GM18873 (cell line): ENCODE data around the gene CHD3.

Source experiments
- ATAC-seq: cut with Tn5 transposase; IDR thresholded peaks from one replicate; pipeline ENCODE4 v1.9.1; 2021; ENCODE audit warnings: mild to moderate bottlenecking, moderate library complexity, moderate number of reproducible peaks; ENCODE audit not compliant: unreplicated experiment, low FRiP score

Gene CHD3

DNA sequence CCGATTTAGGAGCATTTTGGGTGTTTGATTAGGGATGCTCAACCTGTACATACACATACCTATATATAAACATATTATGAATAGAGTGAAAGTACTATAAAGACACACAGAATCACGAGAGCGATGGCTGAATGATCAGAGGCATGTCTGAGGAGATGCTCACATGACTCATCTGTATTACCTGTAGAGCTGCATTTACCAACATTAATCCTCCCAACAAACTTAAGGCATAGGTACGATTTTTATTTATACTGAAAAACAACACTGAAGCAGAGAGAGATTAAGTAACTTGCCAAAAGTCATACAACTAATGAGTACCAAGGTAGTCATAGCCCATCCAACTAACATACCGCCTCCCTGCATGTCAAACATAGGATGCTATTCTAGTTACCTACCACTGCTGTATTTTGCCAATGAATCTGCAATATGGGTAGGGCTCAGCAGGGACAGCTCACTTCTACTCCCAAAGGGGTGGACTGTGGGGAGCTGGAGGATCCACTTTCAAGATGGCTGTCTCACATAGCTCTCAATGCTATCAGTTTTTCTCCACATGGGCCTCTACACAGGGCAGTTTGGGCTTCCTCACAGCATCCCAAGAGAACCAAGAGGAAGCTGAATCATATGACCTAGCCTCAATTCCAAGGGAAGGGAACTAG, 23.5 kb upstream of the CHD3 start:
- ATAC-seq, result no peak

DNA sequence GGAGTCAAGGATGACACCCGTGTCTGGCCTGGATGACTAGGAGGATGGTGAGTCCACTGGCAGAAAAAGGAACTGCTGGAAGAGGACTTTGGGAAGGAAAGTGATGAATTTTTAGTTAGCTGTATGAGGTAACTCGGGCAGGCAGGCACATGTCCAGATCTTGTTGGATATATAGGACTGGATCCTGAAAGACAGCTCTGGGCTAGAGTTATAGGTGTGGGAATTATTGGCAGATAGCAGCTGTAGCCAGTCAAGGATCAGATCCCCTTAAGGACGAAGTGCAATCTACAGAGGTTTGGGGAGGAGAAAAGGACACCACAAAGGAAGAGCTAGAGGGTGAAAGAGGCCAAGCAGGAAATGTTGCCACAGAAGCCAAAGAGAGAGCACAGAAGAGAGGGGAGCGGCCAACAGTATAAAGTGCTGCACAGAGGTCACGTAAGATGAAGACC, 20.7 kb upstream of the CHD3 start:
- no peak for ATAC-seq

GRCh38 chr17:7873051-7873450, 15.5 kb upstream of the CHD3 start:
- ATAC-seq, result no peak

- no peak for ATAC-seq
Observed at GRCh38 chr17:7875804-7876370, 12.7 kb upstream of the CHD3 start.

DNA sequence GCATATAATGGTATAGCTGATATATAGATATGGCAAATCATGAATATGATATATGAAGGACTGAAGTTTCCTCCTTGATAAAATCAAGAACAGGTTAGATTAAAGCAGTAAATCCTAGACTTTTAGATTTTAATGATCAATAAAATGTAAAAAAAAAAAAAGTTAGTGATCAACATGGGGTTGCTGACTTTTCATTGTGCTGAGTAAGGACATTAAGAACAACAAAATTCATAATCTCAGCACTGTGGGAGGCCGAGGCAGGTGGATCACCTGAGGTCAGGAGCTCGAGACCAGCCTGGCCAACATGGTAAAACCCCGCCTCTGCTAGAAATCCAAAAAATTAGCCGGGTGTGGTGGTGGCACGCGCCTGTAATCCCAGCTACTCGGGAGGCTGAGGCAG, 10.4 kb upstream of the CHD3 start:
- ATAC-seq, result no peak

DNA sequence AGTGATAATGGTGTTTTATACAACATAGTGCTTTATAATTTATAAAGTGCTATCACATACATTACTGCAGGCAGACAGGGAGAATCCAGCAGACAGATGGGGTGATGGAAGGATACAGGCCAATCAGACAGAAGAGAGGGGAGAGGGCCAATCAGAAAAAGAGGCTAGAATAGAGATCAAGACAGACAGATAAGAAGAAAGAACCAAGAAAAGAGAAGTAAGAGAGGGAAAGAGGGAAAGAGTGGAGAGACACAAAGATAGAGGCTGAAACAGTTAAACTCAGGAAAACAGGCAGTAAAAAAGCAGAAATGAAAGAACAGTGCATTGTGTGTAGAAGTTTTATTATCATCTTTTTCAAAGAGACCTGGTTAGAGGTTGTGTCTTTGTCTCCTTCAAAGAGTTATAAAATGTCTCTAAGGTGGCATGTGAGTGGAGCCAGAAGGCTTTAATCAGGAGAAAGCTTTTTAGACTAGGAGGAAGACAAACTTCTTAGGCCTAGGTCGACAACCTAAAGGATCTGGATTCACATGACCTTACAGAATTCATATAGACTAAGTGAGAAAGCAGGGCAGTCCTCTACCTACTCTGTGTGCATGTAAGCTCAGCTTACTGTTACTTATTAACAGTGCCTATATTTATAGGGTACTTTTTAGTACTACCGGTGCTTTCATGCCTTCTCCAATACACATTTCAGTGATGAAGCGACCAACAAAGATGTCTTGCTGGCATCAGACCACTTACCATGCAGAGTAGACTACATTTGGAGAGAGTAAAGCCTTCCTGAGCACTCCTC, 8.3 kb upstream of the CHD3 start:
- ATAC-seq, result no peak

DNA sequence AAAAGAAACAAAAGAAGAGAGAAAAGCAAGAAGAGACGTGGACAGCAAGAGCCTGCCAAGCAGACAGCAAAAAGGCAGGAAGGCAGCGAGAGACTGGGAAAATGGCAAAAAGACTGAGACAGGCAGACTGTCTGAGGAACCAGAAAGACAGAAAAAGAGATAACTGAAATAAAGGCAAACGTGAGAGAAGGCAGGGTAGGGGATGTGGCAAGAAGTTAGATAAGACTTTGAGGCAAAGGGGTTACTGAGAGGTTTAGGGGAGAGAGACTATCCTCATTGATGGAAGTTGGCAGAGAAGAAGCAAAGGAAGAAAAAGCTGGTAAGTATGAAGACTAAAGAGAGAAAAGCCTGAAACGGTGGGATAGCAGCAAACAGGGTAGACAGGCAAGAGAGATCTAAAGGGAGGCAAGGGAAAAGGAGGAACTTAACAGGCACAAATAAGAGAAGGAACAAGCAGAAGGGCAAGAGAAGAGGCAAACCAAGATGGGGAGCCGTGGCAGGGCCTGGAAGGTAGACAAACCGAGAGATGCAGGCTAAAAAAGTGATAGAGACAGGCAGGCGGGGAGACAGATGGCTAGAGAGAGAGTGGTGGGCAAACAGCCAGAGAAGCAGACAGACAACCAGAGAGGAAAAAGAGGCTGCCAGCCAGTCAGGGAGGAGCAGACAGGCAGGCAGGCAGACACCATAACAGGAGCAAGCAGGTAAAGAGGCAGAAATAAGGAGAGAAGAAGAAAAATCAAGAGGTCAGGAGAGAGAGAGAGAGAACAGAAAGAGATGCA, 7.1 kb upstream of the CHD3 start:
- no peak for ATAC-seq

DNA sequence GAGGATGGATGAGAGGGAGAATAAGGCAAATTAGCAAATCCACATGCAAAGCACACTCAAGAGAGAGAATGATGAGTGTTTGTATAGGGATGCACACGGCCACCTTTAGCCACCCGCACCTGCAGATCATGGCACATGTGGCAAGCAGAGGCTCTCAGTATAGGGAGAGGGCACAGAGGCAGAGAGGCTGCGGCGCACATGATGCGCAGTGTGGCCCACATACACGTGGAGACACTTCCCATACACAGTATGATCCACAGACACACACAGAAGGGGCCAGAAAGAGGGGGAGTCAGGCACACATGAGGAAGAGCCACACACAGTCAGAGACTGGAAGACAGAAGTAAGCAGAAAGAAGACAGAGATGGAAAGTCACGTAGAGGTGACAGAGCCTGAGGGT, 6.5 kb upstream of the CHD3 start:
- ATAC-seq, result no peak

GRCh38 chr17:7882629-7883028, 6.0 kb upstream of the CHD3 start:
- ATAC-seq, result no peak

GRCh38 chr17:7883781-7884386, 4.7 kb upstream of the CHD3 start:
- ATAC-seq, result no peak

- no peak for ATAC-seq
Observed at GRCh38 chr17:7884581-7885366, 3.8 kb upstream of the CHD3 start.

DNA sequence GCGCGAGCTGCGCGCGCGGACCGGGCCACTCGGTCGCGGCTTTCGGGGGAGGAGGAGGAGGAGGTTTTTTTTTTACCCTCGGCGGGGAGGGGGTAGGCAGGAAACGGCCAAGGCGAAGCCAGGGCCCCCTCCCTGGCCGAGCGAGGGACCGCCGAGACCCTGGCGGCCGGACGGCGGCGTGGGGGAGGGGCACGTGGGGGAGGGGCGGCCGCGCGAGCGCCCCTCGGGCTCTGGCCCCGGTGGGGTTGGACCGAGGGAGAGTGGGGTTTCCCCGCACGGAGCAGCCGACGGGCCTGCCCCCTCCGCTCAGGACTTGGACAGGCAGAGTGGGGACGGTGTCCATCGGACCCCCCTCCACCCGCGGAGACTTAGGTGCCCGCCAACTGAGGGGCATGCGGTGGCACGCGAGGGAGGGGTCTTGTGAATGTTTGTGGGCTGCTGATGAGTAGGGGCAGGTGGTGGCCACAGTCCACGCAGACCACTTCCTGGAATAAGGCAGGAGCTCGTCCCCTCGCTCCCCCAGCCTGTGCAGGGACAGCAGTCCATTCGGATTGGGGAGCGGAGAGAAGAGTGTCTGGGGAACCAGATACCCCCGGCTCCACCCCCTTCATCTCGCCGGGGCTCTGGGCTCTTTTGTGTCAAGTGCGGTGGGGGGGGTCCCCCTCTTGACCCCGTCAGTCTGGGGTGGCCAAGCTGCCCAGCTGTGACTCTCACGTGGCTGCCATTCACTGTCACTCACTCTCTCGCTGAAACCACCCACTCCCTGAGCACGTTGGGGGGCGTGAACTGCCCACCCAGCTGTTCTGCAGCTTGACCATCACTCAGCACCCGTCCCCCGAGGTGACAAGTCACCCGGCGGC, 3.0 kb upstream of the CHD3 start:
- ATAC-seq, result no peak

- no peak for ATAC-seq
Observed at GRCh38 chr17:7886227-7887037, 2.2 kb upstream of the CHD3 start.

DNA sequence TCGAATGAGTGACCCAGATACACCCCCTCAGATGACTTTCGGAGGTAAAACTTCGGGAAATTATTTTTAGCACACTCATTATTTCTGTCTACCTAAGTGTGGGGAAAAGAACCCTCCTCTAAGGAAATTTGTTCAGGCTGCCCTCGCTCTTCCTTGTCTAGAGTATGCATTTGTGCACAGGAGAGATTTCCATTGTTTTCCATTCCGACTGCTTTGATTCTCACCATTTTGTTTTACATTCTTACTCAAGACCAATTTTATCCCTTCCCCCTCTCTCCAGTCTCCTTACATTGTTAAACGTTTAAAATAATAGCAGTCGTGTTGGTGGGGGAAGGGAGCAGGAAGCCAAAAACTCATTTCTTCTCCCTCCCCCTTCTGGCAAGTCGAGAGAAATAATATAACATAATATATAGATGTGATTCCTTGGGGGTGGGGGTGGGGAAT, 1.5 kb upstream of the CHD3 start:
- ATAC-seq, result no peak

GRCh38 chr17:7887482-7888183, 956 bp upstream of the CHD3 start:
- no peak for ATAC-seq

DNA sequence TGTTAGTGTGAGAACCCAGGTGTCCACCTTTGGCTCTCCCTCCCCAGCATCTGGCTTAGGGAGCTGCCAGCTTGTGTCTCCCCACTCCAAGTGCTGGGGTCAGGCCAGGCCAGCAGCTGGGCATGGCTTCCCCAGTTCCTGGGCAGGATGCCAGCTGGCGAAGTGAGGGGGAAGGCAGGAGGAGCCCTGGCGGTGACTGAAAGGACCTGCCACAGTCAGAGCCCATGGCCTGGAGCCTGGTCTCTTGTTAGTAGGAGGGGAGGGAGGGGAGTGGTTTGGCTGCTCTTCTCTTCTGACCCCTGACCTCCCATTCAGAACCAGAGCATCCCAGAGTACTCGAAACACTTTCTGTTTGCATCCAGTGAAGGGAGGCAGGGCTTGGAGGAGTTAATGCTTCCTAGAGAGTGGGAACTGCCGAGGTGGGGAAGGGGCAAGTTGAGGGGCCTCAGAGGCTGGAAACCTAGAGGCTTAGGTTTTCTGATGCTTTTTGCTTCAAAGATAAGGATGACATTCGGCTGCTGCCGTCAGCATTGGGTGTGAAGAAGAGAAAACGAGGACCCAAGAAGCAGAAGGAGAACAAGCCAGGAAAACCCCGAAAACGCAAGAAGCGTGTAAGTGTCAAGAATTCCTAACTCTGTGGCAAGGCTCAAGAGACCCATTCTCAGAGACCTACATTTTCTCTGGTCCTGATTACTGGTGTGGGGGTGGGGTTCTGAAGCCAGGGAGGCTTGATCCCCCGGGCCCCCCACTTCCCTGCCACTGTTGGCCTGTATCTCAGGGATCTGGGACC, 772 bp downstream of the CHD3 start:
- no peak for ATAC-seq
